Lower leg skin (tissue), 3 donors: Measurements from ENCODE around the gene ABAT.

Experiments used
- CTCF ChIP-seq, 3 donors: fragments of 450-650 bp; IDR thresholded peaks; one replicate each; pipeline ENCODE4 v1.5.1; 2016; ENCODE audit warnings: antibody characterized with exemption in 3 of 3, mild to moderate bottlenecking in 3 of 3, moderate library complexity in 2 of 3
- POLR2A ChIP-seq, 2 donors: fragments of 450-650 bp; IDR thresholded peaks; one replicate each; pipeline ENCODE4 v1.6.1; 2016 to 2017; ENCODE audit warnings: antibody characterized with exemption in 2 of 2, mild to moderate bottlenecking in 1 of 2, moderate library complexity in 1 of 2

DNA sequence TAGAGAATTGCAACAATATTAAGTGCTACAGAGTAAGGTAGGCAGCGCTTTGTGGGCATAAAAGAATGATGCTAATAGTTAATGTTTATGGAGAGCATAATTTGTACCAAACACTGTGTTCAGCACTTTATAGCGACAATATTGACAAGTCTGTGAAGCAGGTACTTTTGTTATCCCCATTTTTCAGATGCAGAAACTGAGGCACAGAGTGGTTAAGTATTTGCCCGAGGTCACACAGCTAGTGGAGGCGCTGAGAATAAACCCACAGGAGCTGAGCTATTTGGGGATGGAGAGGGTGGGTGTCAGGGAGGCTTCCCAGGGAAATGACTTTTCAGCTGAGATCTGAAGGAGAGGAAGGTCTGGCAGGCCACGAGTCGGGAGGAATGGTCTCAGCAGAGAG, 83.6 kb downstream of the ABAT start:
- TF ChIP-seq POLR2A (IDR thresholded peaks at IDR 0.05) (no peak), CTCF (IDR thresholded peaks at IDR 0.05) (no peak)
